HT1080 (cell line): ENCODE results near the gene NCOA7. TPM values are rescaled to one million over a fixed set of nuclear protein-coding genes. Genes with fewer than 3 reads are reported as not detected.
A peak's percentile ranks its signal among the peaks of the same experiment; 100 is the strongest.
"Not testable (repeated sequence)": the region's sequence is repeated elsewhere in the genome, so short reads cannot be mapped to it uniquely, and the experiment has no call there.

Source experiments
- DNase-seq: peaks from one replicate; pipeline ENCODE4 v3.0.0-alpha.2; 2015; ENCODE audit warnings: low read depth
- total RNA-seq: library from RNA; depleted of rRNA; stranded (reverse); fragments of >200 nt; shearing (Covaris generic); gene quantifications from 2 replicates; pipeline ENCODE4 v1.2.3, GENCODE V29; 2014

The NCOA7 gene
- total RNA-seq, 1 experiment from 2014 or later = 5.0 TPM

GRCh38 chr6:125791151-125791819 lies 525 bp downstream of the NCOA7 start:
- peak; percentile 66 for DNase-seq

- DNase-seq = no peak
Observed at GRCh38 chr6:125791820-125792165, 1.0 kb downstream of the NCOA7 start.

- DNase-seq = no peak
Observed at GRCh38 chr6:125792172-125792571, 1.4 kb downstream of the NCOA7 start.

DNA sequence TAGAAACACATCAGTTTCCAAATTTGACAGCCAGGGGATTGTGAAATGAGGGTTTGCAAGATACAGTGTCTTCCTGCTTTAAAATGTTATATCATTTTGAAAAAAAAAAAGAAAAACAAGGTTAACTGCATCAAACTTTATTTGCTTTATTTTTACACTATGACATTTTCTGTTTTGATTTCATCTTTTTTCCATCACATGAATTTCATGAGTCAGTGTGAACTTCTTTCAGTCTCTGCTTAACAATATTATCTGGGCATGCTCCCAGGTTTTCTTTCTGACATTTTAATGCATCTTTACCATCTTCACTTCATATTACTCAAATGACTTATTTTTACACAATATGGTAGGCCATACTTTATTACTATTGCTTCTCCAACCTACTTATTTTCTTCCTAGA lies 1.9 kb downstream of the NCOA7 start:
- DNase-seq = no peak

DNA sequence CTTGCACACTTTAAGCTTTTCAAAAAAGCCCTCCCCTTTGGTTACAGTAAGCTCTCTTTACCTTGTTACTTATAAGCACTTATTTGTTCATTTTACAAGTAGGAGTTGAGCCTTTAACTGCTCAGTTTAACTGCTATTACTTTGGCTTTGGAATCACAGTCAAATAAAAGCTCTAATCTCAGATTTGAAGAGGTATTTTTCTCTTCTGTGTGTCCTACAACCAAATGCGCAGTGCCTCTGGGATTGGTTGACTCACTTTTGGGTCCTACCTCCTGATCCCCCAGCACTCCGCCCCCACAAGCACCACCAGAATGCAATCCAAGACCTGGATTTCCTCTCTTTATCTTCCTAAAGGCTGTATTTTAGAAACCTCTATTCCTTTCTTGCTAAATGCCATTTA lies 2.5 kb downstream of the NCOA7 start:
- DNase-seq = no peak

- no peak for DNase-seq
Observed at GRCh38 chr6:125793863-125794262, 3.1 kb downstream of the NCOA7 start.

GRCh38 chr6:125794342-125795137 lies 3.8 kb downstream of the NCOA7 start:
- no peak for DNase-seq

GRCh38 chr6:125795301-125795700 lies 4.5 kb downstream of the NCOA7 start:
- DNase-seq = no peak

GRCh38 chr6:125797120-125797885 lies 6.5 kb downstream of the NCOA7 start:
- DNase-seq = no peak

DNA sequence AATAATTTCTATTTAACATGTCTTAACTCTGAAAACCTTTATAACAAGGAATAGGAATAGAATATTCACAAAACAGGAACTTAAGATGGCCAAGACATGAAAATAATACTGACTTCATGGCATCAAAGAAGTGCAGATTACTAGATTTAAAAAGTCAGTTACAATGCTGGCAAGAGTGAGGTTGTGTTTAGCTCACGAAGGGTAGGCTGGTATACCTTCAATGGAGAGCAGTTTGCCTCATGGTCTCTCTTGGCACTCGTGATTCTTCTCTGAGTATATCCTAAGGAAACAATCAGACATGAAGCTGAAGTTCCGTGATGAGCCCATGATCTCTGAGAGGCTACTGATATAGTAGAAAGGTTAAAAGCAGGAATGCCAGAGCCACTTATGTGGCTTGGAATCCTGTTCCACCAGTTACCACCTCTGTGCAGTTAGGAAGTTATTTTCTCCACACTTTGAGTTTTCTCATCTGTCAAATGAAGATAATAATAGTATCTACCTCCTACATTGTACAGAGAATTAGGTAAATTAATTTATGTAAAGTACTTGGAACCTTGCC lies 7.2 kb downstream of the NCOA7 start:
- DNase-seq = no peak

- DNase-seq = no peak
Observed at GRCh38 chr6:125798734-125799508, 8.2 kb downstream of the NCOA7 start.

GRCh38 chr6:125802383-125802782 lies 11.6 kb downstream of the NCOA7 start:
- no peak for DNase-seq

DNA sequence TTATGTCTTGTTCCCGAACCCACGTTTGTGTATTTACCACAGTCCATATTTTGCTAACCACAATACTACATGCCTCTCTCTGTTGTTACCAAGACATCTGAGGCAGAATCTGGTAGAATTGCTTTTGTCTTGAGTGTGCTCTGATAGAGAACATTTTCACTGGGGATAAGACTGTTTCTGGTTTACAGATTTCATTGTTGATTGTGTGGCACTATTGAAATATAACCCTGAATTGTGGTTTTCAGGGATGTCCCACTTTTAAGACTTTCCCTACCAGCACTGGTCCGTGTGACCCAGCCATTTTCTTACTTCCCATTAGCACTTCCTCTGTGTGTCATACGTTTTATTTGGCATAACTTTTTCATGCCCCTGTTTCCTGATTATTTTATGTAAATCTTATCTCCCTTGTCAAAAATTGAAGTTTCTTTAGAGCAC lies 12.2 kb downstream of the NCOA7 start:
- peak; percentile 59 for DNase-seq

GRCh38 chr6:125804264-125804663 lies 13.5 kb downstream of the NCOA7 start:
- no peak for DNase-seq

GRCh38 chr6:125804866-125805425 lies 14.2 kb downstream of the NCOA7 start:
- not testable (repeated sequence) for DNase-seq

GRCh38 chr6:125806813-125807212 lies 16.1 kb downstream of the NCOA7 start:
- no peak for DNase-seq

- DNase-seq = no peak
Observed at GRCh38 chr6:125807293-125807692, 16.5 kb downstream of the NCOA7 start.

GRCh38 chr6:125808060-125808459 lies 17.3 kb downstream of the NCOA7 start:
- no peak for DNase-seq

GRCh38 chr6:125808591-125808990 lies 17.8 kb downstream of the NCOA7 start:
- DNase-seq = no peak

GRCh38 chr6:125809570-125810170 lies 18.9 kb downstream of the NCOA7 start:
- DNase-seq = no peak
